Prostate gland (tissue), 2 donors: Measurements from ENCODE around the gene VAV3.

Source experiments
- POLR2A ChIP-seq: fragments of 450-650 bp; IDR thresholded peaks from one replicate; pipeline ENCODE4 v1.6.1; 2016; ENCODE audit warnings: antibody characterized with exemption, mild to moderate bottlenecking
- POLR2AphosphoS5 ChIP-seq: sonication (generic); formaldehyde crosslinking; IDR thresholded peaks from one replicate; pipeline ENCODE4 v1.6.1; 2017; ENCODE audit warnings: antibody characterized with exemption
- TF ChIP-seq, protein P1 (sequence below), 4 experiments: fragments of 200-600 bp in 2 of 4; fragments of 450-650 bp in 2 of 4; sonication (generic) in 2 of 4; IDR thresholded peaks; 1 replicate in 3 of 4; 2 replicates in 1 of 4; pipeline ENCODE4 v1.5.1; 2016 to 2019; ENCODE audit warnings: antibody characterized with exemption in 4 of 4, mild to moderate bottlenecking in 2 of 4, moderate library complexity in 2 of 4

DNA sequence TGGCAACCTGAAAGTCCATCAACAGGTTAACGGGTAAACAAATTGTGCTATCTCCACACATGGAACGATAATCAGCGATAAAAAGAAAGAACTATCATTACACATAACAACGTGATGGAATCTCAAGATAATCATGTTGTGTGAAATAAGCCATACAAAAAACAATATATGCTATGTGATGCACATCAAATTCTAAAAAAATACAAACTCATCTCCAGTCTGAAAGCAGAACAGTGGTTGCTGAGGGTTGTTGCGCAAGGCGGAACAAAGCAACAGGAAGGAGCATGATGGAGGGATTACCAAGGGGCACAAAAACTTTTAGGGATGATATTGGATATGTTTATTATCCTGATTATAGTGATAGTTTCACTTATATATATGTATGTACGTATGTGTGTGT is 324.8 kb downstream of the VAV3 start:
- TF ChIP-seq, protein P1, sequence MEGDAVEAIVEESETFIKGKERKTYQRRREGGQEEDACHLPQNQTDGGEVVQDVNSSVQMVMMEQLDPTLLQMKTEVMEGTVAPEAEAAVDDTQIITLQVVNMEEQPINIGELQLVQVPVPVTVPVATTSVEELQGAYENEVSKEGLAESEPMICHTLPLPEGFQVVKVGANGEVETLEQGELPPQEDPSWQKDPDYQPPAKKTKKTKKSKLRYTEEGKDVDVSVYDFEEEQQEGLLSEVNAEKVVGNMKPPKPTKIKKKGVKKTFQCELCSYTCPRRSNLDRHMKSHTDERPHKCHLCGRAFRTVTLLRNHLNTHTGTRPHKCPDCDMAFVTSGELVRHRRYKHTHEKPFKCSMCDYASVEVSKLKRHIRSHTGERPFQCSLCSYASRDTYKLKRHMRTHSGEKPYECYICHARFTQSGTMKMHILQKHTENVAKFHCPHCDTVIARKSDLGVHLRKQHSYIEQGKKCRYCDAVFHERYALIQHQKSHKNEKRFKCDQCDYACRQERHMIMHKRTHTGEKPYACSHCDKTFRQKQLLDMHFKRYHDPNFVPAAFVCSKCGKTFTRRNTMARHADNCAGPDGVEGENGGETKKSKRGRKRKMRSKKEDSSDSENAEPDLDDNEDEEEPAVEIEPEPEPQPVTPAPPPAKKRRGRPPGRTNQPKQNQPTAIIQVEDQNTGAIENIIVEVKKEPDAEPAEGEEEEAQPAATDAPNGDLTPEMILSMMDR (IDR thresholded peaks at IDR 0.05) = no peak
- TF ChIP-seq POLR2AphosphoS5 (no peak), POLR2A (no peak)
